A549 (cell line): ENCODE results near the gene SDC3. TPM values are rescaled to one million over a fixed set of nuclear protein-coding genes. Genes with fewer than 3 reads are reported as not detected.
"Not testable (repeated sequence)": the region's sequence is repeated elsewhere in the genome, so short reads cannot be mapped to it uniquely, and the experiment has no call there.

Source experiments
- ATAC-seq, 2 experiments: fragments of 200-7000 bp in 1 of 2; fragments of >200 bp in 1 of 2; cut with Nextera tagmentation in 1 of 2; cut with Tn5 transposase in 1 of 2; 3 replicates each; pipeline versions ENCODE4 v1.8.0 to v1.9.1; 2018 to 2020; ENCODE audit warnings: mild to moderate bottlenecking in 1 of 2, moderate library complexity in 1 of 2
- CTCF ChIA-PET: fragments of 300-600 bp; sonication (Branson Sonifier 250); formaldehyde crosslinking; extraction: SDS; loops from one replicate; lab custom pipeline; 2021; ENCODE audit warnings: antibody characterized with exemption, inconsistent platforms; lab: Yijun Ruan, JAX
- POLR2A ChIA-PET: fragments of 350-600 bp; formaldehyde crosslinking; extraction: SDS; loops from one replicate; lab custom pipeline; 2021; ENCODE audit warnings: antibody characterized with exemption, inconsistent platforms; lab: Yijun Ruan, JAX
- DNase-seq, 2 experiments: peaks; one replicate each; pipeline versions ENCODE4 v3.0.0 to v3.0.0-alpha.2; 2011 to 2016; ENCODE audit warnings: low read depth in 1 of 2, low spot score in 1 of 2
- FAIRE-seq: peaks from 2 replicates; lab custom pipeline; 2011; peaks lifted over from hg19 to GRCh38; lab: Jason Lieb, UNC
- H3K27ac ChIP-seq, 2 experiments: fragments of >200 bp; sonication (Bioruptor Twin); formaldehyde crosslinking; 3 replicates each; pipeline ENCODE4 v1.5.1; 2016 to 2017
- H3K4me1 ChIP-seq: fragments of >200 bp; sonication (Bioruptor Twin); formaldehyde crosslinking; 3 replicates; pipeline ENCODE4 v1.6.1; 2016
- H3K4me2 ChIP-seq: fragments of >200 bp; sonication (Bioruptor Twin); formaldehyde crosslinking; 3 replicates; pipeline ENCODE4 v1.6.1; 2016
- H3K4me3 ChIP-seq: fragments of >200 bp; sonication (Bioruptor Twin); formaldehyde crosslinking; 3 replicates; pipeline ENCODE4 v1.5.1; 2016
- H3K9me3 ChIP-seq: fragments of >200 bp; sonication (Bioruptor Twin); formaldehyde crosslinking; 3 replicates; pipeline ENCODE4 v1.6.1; 2016
- CHD2 ChIP-seq: fragments of 150-350 bp; IDR thresholded peaks from 2 replicates; pipeline ENCODE4 v1.6.1; 2014; ENCODE audit warnings: low read length; ENCODE audit not compliant: partially characterized antibody
- EHF ChIP-seq: fragments of 250-450 bp; sonication (Bioruptor Pico); IDR thresholded peaks from 2 replicates; pipeline ENCODE4 v1.5.0; 2020; ENCODE audit warnings: mild to moderate bottlenecking
- FOSB ChIP-seq: fragments of 250-450 bp; sonication (Bioruptor Pico); IDR thresholded peaks from 2 replicates; pipeline ENCODE4 v1.5.0; 2020; ENCODE audit warnings: mild to moderate bottlenecking, moderate library complexity
- FOXS1 ChIP-seq: fragments of 250-450 bp; sonication (Bioruptor Pico); IDR thresholded peaks from 2 replicates; pipeline ENCODE4 v1.5.0; 2020; ENCODE audit warnings: mild to moderate bottlenecking, moderate library complexity
- GATA3 ChIP-seq: IDR thresholded peaks from 2 replicates; pipeline ENCODE4 v1.6.1; 2012; ENCODE audit warnings: borderline replicate concordance
- HDAC2 ChIP-seq: fragments of 200-600 bp; sonication (generic); IDR thresholded peaks from 2 replicates; pipeline ENCODE4 v1.6.1; 2016
- KDM5A ChIP-seq: fragments of 200-600 bp; sonication (generic); IDR thresholded peaks from 2 replicates; pipeline ENCODE4 v1.6.1; 2016; ENCODE audit warnings: antibody characterized with exemption, mild to moderate bottlenecking
- NFE2L2 ChIP-seq: fragments of 150-350 bp; conservative IDR thresholded peaks from 2 replicates; pipeline ENCODE4 v1.6.1; 2014; ENCODE audit warnings: low read length
- NPAS2 ChIP-seq: fragments of 250-450 bp; sonication (Bioruptor Pico); IDR thresholded peaks from 2 replicates; pipeline ENCODE4 v1.8.0; 2022; ENCODE audit warnings: mild to moderate bottlenecking, moderate library complexity, borderline replicate concordance
- POLR2A ChIP-seq: IDR thresholded peaks from 2 replicates; pipeline ENCODE4 v1.6.1; 2012; ENCODE audit warnings: mild to moderate bottlenecking, low read length
- SMC3 ChIP-seq: fragments of >200 bp; sonication (Bioruptor Twin); formaldehyde crosslinking; IDR thresholded peaks from 3 replicates; pipeline ENCODE4 v1.6.1; 2018; ENCODE audit warnings: inconsistent platforms
- TP53 ChIP-seq: fragments of 250-450 bp; sonication (Bioruptor Pico); IDR thresholded peaks from 2 replicates; pipeline ENCODE4 v1.5.0; 2021; ENCODE audit warnings: mild to moderate bottlenecking, moderate library complexity
- ZC3H11A ChIP-seq: fragments of 450-650 bp; IDR thresholded peaks from 2 replicates; pipeline ENCODE4 v1.6.1; 2014; ENCODE audit warnings: antibody characterized with exemption, mild to moderate bottlenecking
- ZFP36 ChIP-seq: fragments of 450-650 bp; IDR thresholded peaks from 2 replicates; pipeline ENCODE4 v1.6.1; 2014; ENCODE audit warnings: borderline replicate concordance; ENCODE audit not compliant: partially characterized antibody
- ZNF302 ChIP-seq: fragments of 250-450 bp; sonication (Bioruptor Pico); IDR thresholded peaks from 2 replicates; pipeline ENCODE4 v1.9.0; 2021; ENCODE audit warnings: inconsistent platforms, mild to moderate bottlenecking, moderate library complexity
- ZSCAN20 ChIP-seq: fragments of 250-450 bp; sonication (Bioruptor Pico); IDR thresholded peaks from 2 replicates; pipeline ENCODE4 v1.8.0; 2022; ENCODE audit warnings: mild to moderate bottlenecking, moderate library complexity
- WGBS: methylation state at CpG from one replicate; pipeline ENCODE4 v1.1.6; 2017; ENCODE audit errors: missing lambda C conversion rate; 5-methylcytosine and 5-hydroxymethylcytosine counted together
- polyA plus RNA-seq, 4 experiments: library from polyadenylated mRNA; depleted of rRNA in 3 of 4; stranded (reverse); fragments of >200 nt; fragmentation: RNase III in 1 of 4; extraction: RNeasy Plus Mini Kit Qiagen cat#74134 plus additional on column Dnase treatment in 1 of 4; gene quantifications; 2 replicates in 3 of 4; 3 replicates in 1 of 4; pipeline ENCODE4 v1.2.3, GENCODE V29; 2011 to 2017
- TF ChIP-seq, protein P1 (sequence below): fragments of 250-450 bp; sonication (Bioruptor Pico); IDR thresholded peaks from 2 replicates; pipeline ENCODE4 v1.5.0; 2020; ENCODE audit warnings: low read depth, mild to moderate bottlenecking, moderate library complexity
- TF ChIP-seq, protein P2 (sequence below): fragments of >200 bp; sonication (Bioruptor Twin); formaldehyde crosslinking; IDR thresholded peaks from 3 replicates; pipeline ENCODE4 v1.6.1; 2016
- TF ChIP-seq, protein P3 (sequence below): IDR thresholded peaks from 2 replicates; pipeline ENCODE4 v1.6.1; 2012
- TF ChIP-seq, protein P4 (sequence below): IDR thresholded peaks from 2 replicates; pipeline ENCODE4 v1.6.1; 2012; ENCODE audit warnings: low read depth, borderline replicate concordance

SDC3 gene
- polyA plus RNA-seq, 2 of the 4 experiments (the other 2 are of a cell fraction), result 2.0 to 8.9 TPM

DNA sequence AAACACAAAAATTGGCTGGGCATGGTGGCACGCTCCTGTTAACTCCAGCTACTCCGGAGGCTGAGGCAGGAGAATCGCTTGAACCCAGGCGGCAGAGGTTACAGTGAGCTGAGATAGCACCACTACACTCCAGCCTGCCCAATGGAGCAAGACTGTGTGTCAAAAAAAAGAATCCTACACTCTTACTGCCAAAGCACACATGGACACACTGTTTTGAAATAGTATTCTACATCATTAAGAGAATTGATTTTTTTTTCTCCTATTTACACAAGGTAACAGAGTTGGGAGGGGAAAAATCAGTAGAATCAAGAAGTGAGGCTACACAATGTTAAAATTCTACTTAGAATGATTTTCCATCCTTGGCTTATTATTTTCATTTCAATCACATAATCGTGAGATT is 42.1 kb upstream of the SDC3 start:
- ATAC-seq, result no peak
- whole genome bisulfite sequencing, result over 99% methylated on average over 5 of the region's 5 CpGs
- no peak for DNase-seq
- Histone ChIP-seq H3K4me1 (peaks cover 5% of the 10 kb centered on the region; the same call in 2 of the 3 replicates), H3K4me3 (no peak overlapping the region), H3K27ac (no peak overlapping the region)
- POLR2A ChIA-PET, result no interaction called here
- CTCF ChIA-PET, result interaction anchor here (1.6 kb wide), 1 partner anchor 21 kb away, joined by 5 read pairs; no protein-coding TSS in a partner anchor
- TF ChIP-seq POLR2A (no peak), NPAS2 (CRISPR knock-in tag) (no peak), FOXS1 (CRISPR knock-in tag) (no peak), CHD2 (no peak), TP53 (CRISPR knock-in tag) (no peak)
- TF ChIP-seq, protein P1, sequence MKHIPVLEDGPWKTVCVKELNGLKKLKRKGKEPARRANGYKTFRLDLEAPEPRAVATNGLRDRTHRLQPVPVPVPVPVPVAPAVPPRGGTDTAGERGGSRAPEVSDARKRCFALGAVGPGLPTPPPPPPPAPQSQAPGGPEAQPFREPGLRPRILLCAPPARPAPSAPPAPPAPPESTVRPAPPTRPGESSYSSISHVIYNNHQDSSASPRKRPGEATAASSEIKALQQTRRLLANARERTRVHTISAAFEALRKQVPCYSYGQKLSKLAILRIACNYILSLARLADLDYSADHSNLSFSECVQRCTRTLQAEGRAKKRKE (CRISPR knock-in tag), result no peak
- TF ChIP-seq, protein P2, sequence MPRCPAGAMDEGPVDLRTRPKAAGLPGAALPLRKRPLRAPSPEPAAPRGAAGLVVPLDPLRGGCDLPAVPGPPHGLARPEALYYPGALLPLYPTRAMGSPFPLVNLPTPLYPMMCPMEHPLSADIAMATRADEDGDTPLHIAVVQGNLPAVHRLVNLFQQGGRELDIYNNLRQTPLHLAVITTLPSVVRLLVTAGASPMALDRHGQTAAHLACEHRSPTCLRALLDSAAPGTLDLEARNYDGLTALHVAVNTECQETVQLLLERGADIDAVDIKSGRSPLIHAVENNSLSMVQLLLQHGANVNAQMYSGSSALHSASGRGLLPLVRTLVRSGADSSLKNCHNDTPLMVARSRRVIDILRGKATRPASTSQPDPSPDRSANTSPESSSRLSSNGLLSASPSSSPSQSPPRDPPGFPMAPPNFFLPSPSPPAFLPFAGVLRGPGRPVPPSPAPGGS, result no peak
- TF ChIP-seq, all 56 proteins: peak for 0
- FAIRE-seq, result no peak
- Histone ChIP-seq H3K9me3 (no peaks in the 10 kb centered on the region), H3K4me2 (no peak overlapping the region)

DNA sequence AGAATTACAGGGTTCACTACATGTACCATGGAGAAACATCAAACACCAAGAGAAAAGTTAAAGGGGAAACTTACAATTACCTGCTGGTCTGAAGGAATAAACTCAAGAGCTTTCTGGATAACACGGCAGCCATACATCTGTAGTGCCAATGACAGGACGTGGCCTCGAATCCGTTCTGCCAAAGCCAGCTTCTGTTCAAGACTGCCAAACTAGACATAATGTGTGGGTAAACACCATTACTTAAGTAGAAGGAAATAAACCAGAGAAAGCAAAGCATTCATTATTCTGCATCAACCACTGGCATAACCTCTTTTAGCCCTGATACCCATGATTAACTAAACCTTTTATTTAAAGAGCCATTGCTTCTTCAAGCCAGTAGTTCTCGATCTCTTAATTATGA is 41.5 kb upstream of the SDC3 start:
- no peak overlapping the region for H3K4me3 ChIP-seq
- TF ChIP-seq ZC3H11A, result no peak
- no peak for TF ChIP-seq GATA3
- no peak for TF ChIP-seq ZFP36
- TF ChIP-seq FOSB (CRISPR knock-in tag), result no peak
- TF ChIP-seq EHF (CRISPR knock-in tag), result no peak
- TF ChIP-seq HDAC2, result no peak
- TF ChIP-seq ZNF302 (CRISPR knock-in tag), result no peak
- no peak for TF ChIP-seq NFE2L2
- no peak for TF ChIP-seq ZSCAN20 (CRISPR knock-in tag)
- TF ChIP-seq SMC3, result no peak
- TF ChIP-seq TP53 (CRISPR knock-in tag), result no peak
- TF ChIP-seq, protein P3, sequence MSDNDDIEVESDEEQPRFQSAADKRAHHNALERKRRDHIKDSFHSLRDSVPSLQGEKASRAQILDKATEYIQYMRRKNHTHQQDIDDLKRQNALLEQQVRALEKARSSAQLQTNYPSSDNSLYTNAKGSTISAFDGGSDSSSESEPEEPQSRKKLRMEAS, result no peak
- TF ChIP-seq KDM5A, result no peak
- TF ChIP-seq CHD2, result no peak
- TF ChIP-seq, protein P4, sequence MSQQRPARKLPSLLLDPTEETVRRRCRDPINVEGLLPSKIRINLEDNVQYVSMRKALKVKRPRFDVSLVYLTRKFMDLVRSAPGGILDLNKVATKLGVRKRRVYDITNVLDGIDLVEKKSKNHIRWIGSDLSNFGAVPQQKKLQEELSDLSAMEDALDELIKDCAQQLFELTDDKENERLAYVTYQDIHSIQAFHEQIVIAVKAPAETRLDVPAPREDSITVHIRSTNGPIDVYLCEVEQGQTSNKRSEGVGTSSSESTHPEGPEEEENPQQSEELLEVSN, result no peak
- TF ChIP-seq, all 56 proteins: peak for 0
- ChIA-PET CTCF (interaction anchor here (1.6 kb wide), 1 partner anchor 20 kb away, joined by 5 read pairs; no protein-coding TSS in a partner anchor), POLR2A (no interaction called here)
- ATAC-seq (no peak), FAIRE-seq (no peak), DNase-seq (no peak)
- Histone ChIP-seq H3K9me3 (no peaks in the 10 kb centered on the region), H3K27ac (no peak overlapping the region), H3K4me1 (no peaks in the 10 kb centered on the region; the same call in 2 of the 3 replicates), H3K4me2 (no peak overlapping the region)
- WGBS, result 92% methylated on average over 5 of the region's 5 CpGs

DNA sequence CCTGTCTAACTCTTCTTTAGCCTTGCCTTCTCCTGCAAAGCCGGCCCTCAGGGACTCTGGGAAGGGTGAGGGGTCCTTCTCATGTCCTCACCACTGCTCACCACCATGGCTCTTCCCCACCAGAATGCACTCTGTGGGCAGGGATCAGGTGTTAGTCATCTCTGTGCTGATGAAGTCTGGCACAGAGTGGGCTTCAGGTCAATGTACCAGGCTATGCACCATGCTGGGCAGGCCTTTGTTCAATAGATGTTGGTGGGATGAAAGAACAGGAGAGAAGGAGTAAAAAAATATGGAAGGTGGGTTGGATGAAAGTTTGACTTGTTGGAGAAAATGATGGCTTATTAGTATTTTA is 40.9 kb upstream of the SDC3 start:
- H3K4me3 ChIP-seq, POLR2A ChIA-PET, CTCF ChIA-PET, DNase-seq, H3K9me3 ChIP-seq, FAIRE-seq, H3K27ac ChIP-seq, H3K4me1 ChIP-seq, H3K4me2 ChIP-seq, ATAC-seq: not testable (repeated sequence)
- no CpG with 5 or more reads among the region's 1 CpG for WGBS

DNA sequence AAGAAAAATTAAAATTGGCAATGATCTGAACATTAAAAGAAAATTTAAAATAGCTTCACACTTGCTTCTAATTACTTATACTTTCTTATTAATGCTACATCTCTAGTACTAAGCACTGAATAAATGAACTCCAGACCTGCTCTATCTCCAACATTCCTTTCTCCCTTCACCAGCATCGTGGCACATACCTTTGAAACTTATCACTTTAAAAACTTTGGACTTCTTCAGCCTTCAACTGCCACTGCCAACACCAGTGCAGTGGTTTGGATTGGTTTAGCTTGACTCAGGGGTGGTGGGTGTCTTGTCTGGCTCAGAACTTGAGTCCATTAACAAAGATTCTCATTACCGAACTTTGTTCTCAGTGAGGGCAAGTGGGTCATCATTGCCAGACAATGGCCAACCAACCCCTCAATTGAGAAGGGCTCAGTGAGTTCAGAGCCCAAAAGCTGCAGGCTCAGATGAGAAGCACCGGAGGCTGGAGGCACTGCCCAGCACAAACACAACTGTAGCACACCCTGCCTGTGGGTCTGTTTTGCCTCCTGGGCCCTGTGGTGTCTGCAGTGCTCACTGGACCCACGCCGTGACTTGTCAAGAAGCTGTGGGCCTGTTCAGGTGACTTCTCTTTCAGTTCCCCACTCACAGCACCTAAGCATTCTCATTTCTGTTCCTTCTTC is 40.4 kb upstream of the SDC3 start:
- H3K27ac ChIP-seq, H3K9me3 ChIP-seq, H3K4me3 ChIP-seq, DNase-seq, H3K4me1 ChIP-seq, H3K4me2 ChIP-seq, POLR2A ChIA-PET, ATAC-seq, FAIRE-seq: not testable (repeated sequence)
- CTCF ChIA-PET, result interaction anchor here (0.8 to 1.4 kb wide), 2 partner anchors 10 to 38 kb away, joined by 3 to 5 read pairs; no protein-coding TSS in a partner anchor
- 43% methylated on average over 1 of the region's 5 CpGs for WGBS
